ENCODE measurements around the gene CXCL11. TPM values are rescaled to one million over a fixed set of nuclear protein-coding genes. Genes with fewer than 3 reads are reported as not detected.

CXCL11 gene
- total RNA-seq, 1 donor from 2014 or later, result not detected

DNA sequence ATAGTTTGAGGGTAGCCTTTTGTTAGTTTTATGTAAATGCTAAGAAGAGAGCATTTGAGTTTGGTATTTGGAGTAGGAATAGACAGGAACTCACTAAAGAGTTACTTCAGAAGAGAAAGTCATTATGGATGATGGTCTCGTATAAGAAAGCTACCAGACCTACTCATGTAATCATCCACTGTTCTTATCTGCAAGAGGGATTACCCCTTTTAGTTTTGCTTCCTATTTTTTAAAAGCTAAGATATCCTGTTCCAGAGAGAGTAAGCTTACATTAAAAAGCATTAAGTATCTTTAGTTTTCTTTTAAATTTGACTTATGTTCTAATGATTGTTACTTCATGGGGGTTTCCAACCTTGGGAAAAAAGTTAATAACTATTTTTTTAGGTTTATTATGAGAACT lies 26.1 kb upstream of the CXCL11 start:
- no peak for DNase-seq (ENCODE audit: low spot score)
- Mint-ChIP-seq H3K4me3 (no peak overlapping the region), H3K27ac (no peak overlapping the region), H3K9me3 (no peaks in the 10 kb centered on the region), H3K27me3 (ENCODE audit: insufficient read depth, low read depth) (no peaks in the 10 kb centered on the region), H3K36me3 (no peaks in the 10 kb centered on the region), H3K4me1 (no peaks in the 10 kb centered on the region)
- H3K79me2 ChIP-seq (ENCODE audit: low read depth), result no peaks in the 10 kb centered on the region
- H3F3A ChIP-seq (ENCODE audit: low read depth), result no peaks in the 10 kb centered on the region
- no peak overlapping the region for H3K9ac ChIP-seq
- no peak overlapping the region for H3K27ac ChIP-seq
- TF ChIP-seq, protein P1, sequence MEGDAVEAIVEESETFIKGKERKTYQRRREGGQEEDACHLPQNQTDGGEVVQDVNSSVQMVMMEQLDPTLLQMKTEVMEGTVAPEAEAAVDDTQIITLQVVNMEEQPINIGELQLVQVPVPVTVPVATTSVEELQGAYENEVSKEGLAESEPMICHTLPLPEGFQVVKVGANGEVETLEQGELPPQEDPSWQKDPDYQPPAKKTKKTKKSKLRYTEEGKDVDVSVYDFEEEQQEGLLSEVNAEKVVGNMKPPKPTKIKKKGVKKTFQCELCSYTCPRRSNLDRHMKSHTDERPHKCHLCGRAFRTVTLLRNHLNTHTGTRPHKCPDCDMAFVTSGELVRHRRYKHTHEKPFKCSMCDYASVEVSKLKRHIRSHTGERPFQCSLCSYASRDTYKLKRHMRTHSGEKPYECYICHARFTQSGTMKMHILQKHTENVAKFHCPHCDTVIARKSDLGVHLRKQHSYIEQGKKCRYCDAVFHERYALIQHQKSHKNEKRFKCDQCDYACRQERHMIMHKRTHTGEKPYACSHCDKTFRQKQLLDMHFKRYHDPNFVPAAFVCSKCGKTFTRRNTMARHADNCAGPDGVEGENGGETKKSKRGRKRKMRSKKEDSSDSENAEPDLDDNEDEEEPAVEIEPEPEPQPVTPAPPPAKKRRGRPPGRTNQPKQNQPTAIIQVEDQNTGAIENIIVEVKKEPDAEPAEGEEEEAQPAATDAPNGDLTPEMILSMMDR (IDR thresholded peaks at IDR 0.05), result no peak
- TF ChIP-seq EZH2 (IDR thresholded peaks at IDR 0.05), result no peak
- no peak for TF ChIP-seq EZH2phosphoT487 (IDR thresholded peaks at IDR 0.05)
- H3K9me3 ChIP-seq (ENCODE audit: low read depth), result no peaks in the 10 kb centered on the region
- no peaks in the 10 kb centered on the region for H3K27me3 ChIP-seq
- H3K4me1 ChIP-seq, result peaks cover 7% of the 10 kb centered on the region
- H2AFZ ChIP-seq (replicated peaks), result peak overlapping the region; percentile 52
- H4K20me1 ChIP-seq (ENCODE audit: low read depth), result no peaks in the 10 kb centered on the region
- H3K4me3 ChIP-seq, result no peak overlapping the region
- no peaks in the 10 kb centered on the region for H3K36me3 ChIP-seq
- H3K4me2 ChIP-seq, result no peak overlapping the region

DNA sequence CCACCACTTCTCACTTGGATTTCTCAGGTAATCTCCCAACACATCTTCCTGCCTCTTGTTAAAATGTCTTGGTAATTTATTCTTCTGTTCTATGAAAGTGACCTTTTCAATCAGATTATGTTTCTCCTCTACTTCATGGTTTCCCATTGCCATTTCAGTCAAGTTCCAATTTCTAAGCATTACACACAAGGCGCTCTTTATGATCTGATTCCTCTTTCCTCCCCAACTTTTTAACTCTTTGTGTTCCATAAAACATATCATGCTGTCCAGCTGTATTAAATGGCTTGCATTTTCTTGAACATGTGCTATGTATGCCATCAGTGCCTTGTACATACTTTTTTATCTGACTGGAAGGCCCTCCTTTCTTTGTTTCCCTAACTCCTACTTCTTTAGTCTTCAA lies 25.6 kb upstream of the CXCL11 start:
- Histone ChIP-seq H2AFZ (replicated peaks) (no peak overlapping the region), H4K20me1 (ENCODE audit: low read depth) (no peaks in the 10 kb centered on the region), H3K4me2 (no peak overlapping the region), H3F3A (ENCODE audit: low read depth) (no peaks in the 10 kb centered on the region), H3K9me3 (ENCODE audit: low read depth) (no peaks in the 10 kb centered on the region), H3K4me3 (no peak overlapping the region), H3K79me2 (ENCODE audit: low read depth) (no peaks in the 10 kb centered on the region), H3K27me3 (no peaks in the 10 kb centered on the region), H3K27ac (no peak overlapping the region), H3K36me3 (no peaks in the 10 kb centered on the region), H3K9ac (no peak overlapping the region), H3K4me1 (peaks cover 7% of the 10 kb centered on the region)
- no peaks in the 10 kb centered on the region for H3K4me1 Mint-ChIP-seq
- no peak for TF ChIP-seq EZH2phosphoT487 (IDR thresholded peaks at IDR 0.05)
- TF ChIP-seq EZH2 (IDR thresholded peaks at IDR 0.05), result no peak
- TF ChIP-seq, protein P1 (IDR thresholded peaks at IDR 0.05), result no peak
- no peak overlapping the region for H3K27ac Mint-ChIP-seq
- no peak overlapping the region for H3K4me3 Mint-ChIP-seq
- peaks cover 1% of the 10 kb centered on the region for H3K27me3 Mint-ChIP-seq (ENCODE audit: insufficient read depth, low read depth)
- H3K36me3 Mint-ChIP-seq, result no peaks in the 10 kb centered on the region
- DNase-seq (ENCODE audit: low spot score), result no peak
- no peaks in the 10 kb centered on the region for H3K9me3 Mint-ChIP-seq

DNA sequence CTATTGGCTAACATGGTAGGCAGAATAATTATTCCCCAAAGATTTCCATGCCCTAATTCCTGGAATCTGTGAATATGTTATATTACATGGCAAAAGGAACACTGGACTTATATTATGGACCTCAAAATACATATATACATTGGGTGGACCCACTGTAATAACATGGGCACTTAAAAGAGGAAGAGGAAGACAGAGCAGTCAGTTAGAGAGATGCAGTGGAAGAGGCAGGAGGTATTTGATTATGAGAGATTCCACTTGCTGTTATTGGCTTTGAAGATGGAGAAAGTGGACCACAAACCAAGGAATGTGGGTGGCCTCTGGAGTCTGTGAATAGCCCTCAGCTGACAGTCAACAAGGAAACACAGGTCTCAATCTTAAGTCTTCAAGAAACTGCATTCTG lies 24.6 kb upstream of the CXCL11 start:
- Histone ChIP-seq H4K20me1 (ENCODE audit: low read depth) (no peaks in the 10 kb centered on the region), H3K36me3 (no peaks in the 10 kb centered on the region), H3K4me2 (no peak overlapping the region), H3K27me3 (no peaks in the 10 kb centered on the region), H3K4me3 (no peak overlapping the region), H3K9ac (no peak overlapping the region), H3K79me2 (ENCODE audit: low read depth) (no peaks in the 10 kb centered on the region), H3K9me3 (ENCODE audit: low read depth) (no peaks in the 10 kb centered on the region), H3K27ac (no peak overlapping the region), H2AFZ (replicated peaks) (no peak overlapping the region), H3F3A (ENCODE audit: low read depth) (peaks cover 6% of the 10 kb centered on the region), H3K4me1 (peaks cover 16% of the 10 kb centered on the region)
- Mint-ChIP-seq H3K36me3 (no peaks in the 10 kb centered on the region), H3K4me1 (peaks cover 5% of the 10 kb centered on the region), H3K27ac (no peak overlapping the region), H3K27me3 (ENCODE audit: insufficient read depth, low read depth) (peaks cover 4% of the 10 kb centered on the region), H3K4me3 (no peak overlapping the region), H3K9me3 (no peaks in the 10 kb centered on the region)
- TF ChIP-seq, protein P1 (IDR thresholded peaks at IDR 0.05), result no peak
- no peak for TF ChIP-seq EZH2phosphoT487 (IDR thresholded peaks at IDR 0.05)
- no peak for TF ChIP-seq EZH2 (IDR thresholded peaks at IDR 0.05)
- no peak for DNase-seq (ENCODE audit: low spot score)
